H9 (cell line): ENCODE data around the gene AANAT. TPM values are rescaled to one million over a fixed set of nuclear protein-coding genes. Genes with fewer than 3 reads are reported as not detected.
A peak's percentile ranks its signal among the peaks of the same experiment; 100 is the strongest.

ENCODE experiments used
- DNase-seq: peaks from one replicate; pipeline ENCODE4 v3.0.0-alpha.2; 2017
- H2AFZ ChIP-seq: one replicate; pipeline ENCODE4 v1.6.1; 2013; ENCODE audit warnings: mild to moderate bottlenecking, low read length, control low read depth, moderate library complexity
- H2AK5ac ChIP-seq: 2 replicates; pipeline ENCODE4 v1.6.1; 2013; ENCODE audit warnings: low read length, control low read depth, mixed read lengths; ENCODE audit not compliant: insufficient read length
- H2BK120ac ChIP-seq: one replicate; pipeline ENCODE4 v1.6.1; 2013; ENCODE audit warnings: low read depth, mild to moderate bottlenecking, low read length, control low read depth, inconsistent platforms; ENCODE audit not compliant: poor library complexity, severe bottlenecking
- H2BK12ac ChIP-seq: 2 replicates; pipeline ENCODE4 v1.6.1; 2013; ENCODE audit warnings: low read length, control low read depth, mixed read lengths, low read depth; ENCODE audit not compliant: insufficient read length
- H2BK15ac ChIP-seq: 2 replicates; pipeline ENCODE4 v1.6.1; 2013; ENCODE audit warnings: low read depth, low read length, control low read depth
- H2BK20ac ChIP-seq: one replicate; pipeline ENCODE4 v1.6.1; 2013; ENCODE audit warnings: low read depth, mild to moderate bottlenecking, low read length, control low read depth, inconsistent platforms; ENCODE audit not compliant: poor library complexity, severe bottlenecking
- H2BK5ac ChIP-seq: 2 replicates; pipeline ENCODE4 v1.6.1; 2013; ENCODE audit warnings: low read length, control low read depth, mixed read lengths; ENCODE audit not compliant: insufficient read length
- H3K14ac ChIP-seq: 2 replicates; pipeline ENCODE4 v1.6.1; 2013; ENCODE audit warnings: low read length, control low read depth; ENCODE audit not compliant: insufficient read depth
- H3K18ac ChIP-seq: 2 replicates; pipeline ENCODE4 v1.6.1; 2013; ENCODE audit warnings: low read depth, mild to moderate bottlenecking, mixed read lengths, low read length, control low read depth; ENCODE audit not compliant: insufficient read length
- H3K23ac ChIP-seq: 2 replicates; pipeline ENCODE4 v1.6.1; 2013; ENCODE audit warnings: low read length, control low read depth, mixed read lengths, low read depth; ENCODE audit not compliant: insufficient read length
- H3K23me2 ChIP-seq: 2 replicates; pipeline ENCODE4 v1.6.1; 2013; ENCODE audit warnings: low read depth, mild to moderate bottlenecking, mixed read lengths, low read length, control low read depth; ENCODE audit not compliant: insufficient read length, poor library complexity, severe bottlenecking
- H3K27ac ChIP-seq: 2 replicates; pipeline ENCODE4 v1.5.1; 2013; ENCODE audit warnings: low read length, control low read depth, mixed read lengths, low read depth; ENCODE audit not compliant: insufficient read length
- H3K27me3 ChIP-seq: 2 replicates; pipeline ENCODE4 v1.6.1; 2013; ENCODE audit warnings: low read length, control low read depth, inconsistent platforms; ENCODE audit not compliant: insufficient read depth
- H3K4ac ChIP-seq: 2 replicates; pipeline ENCODE4 v1.6.1; 2013; ENCODE audit warnings: low read depth, mild to moderate bottlenecking, control low read depth, inconsistent platforms, low read length, moderate library complexity
- H3K4me1 ChIP-seq: 2 replicates; pipeline ENCODE4 v1.6.1; 2013; ENCODE audit warnings: low read length, control low read depth, inconsistent platforms; ENCODE audit not compliant: insufficient read depth
- H3K4me2 ChIP-seq: 2 replicates; pipeline ENCODE4 v1.6.1; 2013; ENCODE audit warnings: low read length, control low read depth, mixed read lengths; ENCODE audit not compliant: insufficient read length, insufficient read depth
- H3K56ac ChIP-seq: 2 replicates; pipeline ENCODE4 v1.6.1; 2013; ENCODE audit warnings: low read depth, mild to moderate bottlenecking, mixed read lengths, low read length, control low read depth; ENCODE audit not compliant: insufficient read length
- H3K79me1 ChIP-seq: 2 replicates; pipeline ENCODE4 v1.6.1; 2013; ENCODE audit warnings: low read depth, mild to moderate bottlenecking, moderate library complexity, low read length, control low read depth, inconsistent platforms; ENCODE audit not compliant: insufficient read depth, poor library complexity, severe bottlenecking
- H3K79me2 ChIP-seq: 2 replicates; pipeline ENCODE4 v1.6.1; 2013; ENCODE audit warnings: low read length, control low read depth, inconsistent platforms; ENCODE audit not compliant: insufficient read depth
- H3K9ac ChIP-seq: 2 replicates; pipeline ENCODE4 v1.6.1; 2013; ENCODE audit warnings: low read length, control low read depth, mixed read lengths; ENCODE audit not compliant: insufficient read length; ENCODE audit errors: extremely low read depth
- H3K9me3 ChIP-seq: one replicate; pipeline ENCODE4 v1.6.1; 2013; ENCODE audit warnings: low read depth, low read length, inconsistent platforms; ENCODE audit not compliant: control insufficient read depth
- H3T11ph ChIP-seq: one replicate; pipeline ENCODE4 v1.6.1; 2013; ENCODE audit warnings: mild to moderate bottlenecking, low read length, control low read depth, inconsistent platforms
- H4K20me1 ChIP-seq: one replicate; pipeline ENCODE4 v1.6.1; 2013; ENCODE audit not compliant: control insufficient read depth, insufficient read length, insufficient read depth
- H4K5ac ChIP-seq: 2 replicates; pipeline ENCODE4 v1.6.1; 2013; ENCODE audit warnings: low read depth, mild to moderate bottlenecking, mixed read lengths, low read length, control low read depth; ENCODE audit not compliant: insufficient read length
- H4K8ac ChIP-seq: replicated peaks from 2 replicates; pipeline ENCODE4 v1.6.1; 2013; ENCODE audit warnings: low read length, control low read depth, mixed read lengths, low read depth; ENCODE audit not compliant: insufficient read length
- H4K91ac ChIP-seq: 2 replicates; pipeline ENCODE4 v1.6.1; 2013; ENCODE audit warnings: low read depth, mild to moderate bottlenecking, moderate library complexity, mixed read lengths, low read length, control low read depth; ENCODE audit not compliant: insufficient read length
- H3K27ac Mint-ChIP-seq, 3 experiments: 2 replicates in 2 of 3; 3 replicates in 1 of 3; pipeline ENCODE4 v1.8.0; 2020 to 2021; ENCODE audit warnings: mixed read lengths in 3 of 3, mild to moderate bottlenecking in 1 of 3, moderate library complexity in 1 of 3
- H3K27me3 Mint-ChIP-seq: 2 replicates; pipeline ENCODE4 v1.8.0; 2021; ENCODE audit warnings: low read depth, mild to moderate bottlenecking, moderate library complexity, mixed read lengths
- H3K36me3 Mint-ChIP-seq, 3 experiments: 2 replicates in 2 of 3; 3 replicates in 1 of 3; pipeline ENCODE4 v1.8.0; 2020 to 2021; ENCODE audit warnings: low read depth in 3 of 3, mixed read lengths in 3 of 3; ENCODE audit not compliant: insufficient read depth in 1 of 3
- H3K4me1 Mint-ChIP-seq, 2 experiments: 2 replicates each; pipeline ENCODE4 v1.8.0; 2020; ENCODE audit warnings: mixed read lengths in 2 of 2
- H3K4me3 Mint-ChIP-seq, 2 experiments: 2 replicates in 1 of 2; 3 replicates in 1 of 2; pipeline ENCODE4 v1.8.0; 2020 to 2021; ENCODE audit warnings: mild to moderate bottlenecking in 2 of 2, mixed read lengths in 2 of 2, moderate library complexity in 1 of 2
- H3K9me3 Mint-ChIP-seq, 2 experiments: 2 replicates in 1 of 2; 3 replicates in 1 of 2; pipeline ENCODE4 v1.8.0; 2020; ENCODE audit warnings: mild to moderate bottlenecking in 2 of 2, mixed read lengths in 2 of 2, moderate library complexity in 1 of 2
- CTCF ChIP-seq: fragments of 200-600 bp; sonication (generic); conservative IDR thresholded peaks from 3 replicates; pipeline ENCODE4 v1.8.0; 2021; ENCODE audit warnings: antibody characterized with exemption, mild to moderate bottlenecking
- WGBS: extraction: QIAGEN DNeasy Blood & Tissue Kit; methylation state at CpG from one replicate; pipeline ENCODE4 v1.1.7; 2013; ENCODE audit warnings: missing lambda C conversion rate, low lambda C conversion rate, mixed read lengths; ENCODE audit not compliant: insufficient read length; ENCODE audit errors: extremely low coverage; 5-methylcytosine and 5-hydroxymethylcytosine counted together
- total RNA-seq: library from RNA; stranded (reverse); gene quantifications from 2 replicates; pipeline ENCODE4 v1.2.1, GENCODE V29; 2021

Gene AANAT
- total RNA-seq, 1 experiment from 2014 or later, result 0.55 TPM

GRCh38 chr17:76432004-76432403 lies 35.4 kb upstream of the AANAT start:
- no peak overlapping the region for H2BK5ac ChIP-seq
- H3K14ac ChIP-seq, result no peak overlapping the region
- no peak overlapping the region for H2AK5ac ChIP-seq
- no peak overlapping the region for H3K18ac ChIP-seq
- no peak overlapping the region for H3K27ac ChIP-seq
- peaks cover 27% of the 10 kb centered on the region; the same call in 1 of the 2 replicates for H3K79me2 ChIP-seq
- Mint-ChIP-seq H3K4me3 (no peak overlapping the region), H3K36me3 (peaks cover 0 to 3% (median 0%) of the 10 kb centered on the region in 3 experiments; a peak in 2 of 7 replicates), H3K9me3 (no peaks in the 10 kb centered on the region), H3K4me1 (peaks cover 38 to 43% of the 10 kb centered on the region in 2 experiments), H3K27ac (peak overlapping the region in 2 of 3 experiments; percentile 25 to 57; a peak in 1 of 7 replicates), H3K27me3 (no peaks in the 10 kb centered on the region)
- H3K9me3 ChIP-seq, result no peaks in the 10 kb centered on the region
- H3K23me2 ChIP-seq, result no peaks in the 10 kb centered on the region
- H2AFZ ChIP-seq, result no peak overlapping the region
- no peak for DNase-seq
- no peak overlapping the region for H3K9ac ChIP-seq
- H3K4me1 ChIP-seq, result peaks cover 18% of the 10 kb centered on the region; the same call in 1 of the 2 replicates
- no peak overlapping the region for H3K56ac ChIP-seq
- no peak overlapping the region for H3K4ac ChIP-seq
- H4K91ac ChIP-seq, result no peak overlapping the region
- H3K27me3 ChIP-seq, result no peaks in the 10 kb centered on the region
- no peak overlapping the region for H2BK15ac ChIP-seq
- peaks cover 12% of the 10 kb centered on the region for H3K79me1 ChIP-seq
- no peak overlapping the region for H4K5ac ChIP-seq
- H4K8ac ChIP-seq, result no peak overlapping the region
- no peak overlapping the region for H3K23ac ChIP-seq
- H2BK20ac ChIP-seq, result no peak overlapping the region
- H2BK12ac ChIP-seq, result no peak overlapping the region
- no peak for TF ChIP-seq CTCF
- H4K20me1 ChIP-seq, result no peaks in the 10 kb centered on the region
- WGBS, result no CpG with 5 or more reads among the region's 6 CpGs
- H2BK120ac ChIP-seq, result no peak overlapping the region
- H3T11ph ChIP-seq, result no peak overlapping the region
- no peak overlapping the region for H3K4me2 ChIP-seq
